Fibroblast of villous mesenchyme (primary cell): ENCODE measurements around the gene SLCO4A1. TPM values are rescaled to one million over a fixed set of nuclear protein-coding genes. Genes with fewer than 3 reads are reported as not detected.

ENCODE experiments used
- DNase-seq: peaks from one replicate; pipeline ENCODE4 v3.0.0-alpha.2; 2010; ENCODE audit warnings: low read depth
- H3K4me3 ChIP-seq: 2 replicates; pipeline ENCODE4 v1.5.1; 2011; ENCODE audit warnings: low read depth, mild to moderate bottlenecking, low read length
- total RNA-seq: library from RNA; depleted of rRNA; stranded (reverse); fragments of >200 nt; gene quantifications from 2 replicates; pipeline ENCODE4 v1.2.3, GENCODE V29; 2012
- TF ChIP-seq, protein P1 (sequence below): IDR thresholded peaks from 2 replicates; pipeline ENCODE4 v1.5.1; 2012; ENCODE audit warnings: low read depth, mild to moderate bottlenecking, low read length; ENCODE audit not compliant: insufficient read depth

The SLCO4A1 gene
- total RNA-seq, 1 donor: 3.0 TPM

DNA sequence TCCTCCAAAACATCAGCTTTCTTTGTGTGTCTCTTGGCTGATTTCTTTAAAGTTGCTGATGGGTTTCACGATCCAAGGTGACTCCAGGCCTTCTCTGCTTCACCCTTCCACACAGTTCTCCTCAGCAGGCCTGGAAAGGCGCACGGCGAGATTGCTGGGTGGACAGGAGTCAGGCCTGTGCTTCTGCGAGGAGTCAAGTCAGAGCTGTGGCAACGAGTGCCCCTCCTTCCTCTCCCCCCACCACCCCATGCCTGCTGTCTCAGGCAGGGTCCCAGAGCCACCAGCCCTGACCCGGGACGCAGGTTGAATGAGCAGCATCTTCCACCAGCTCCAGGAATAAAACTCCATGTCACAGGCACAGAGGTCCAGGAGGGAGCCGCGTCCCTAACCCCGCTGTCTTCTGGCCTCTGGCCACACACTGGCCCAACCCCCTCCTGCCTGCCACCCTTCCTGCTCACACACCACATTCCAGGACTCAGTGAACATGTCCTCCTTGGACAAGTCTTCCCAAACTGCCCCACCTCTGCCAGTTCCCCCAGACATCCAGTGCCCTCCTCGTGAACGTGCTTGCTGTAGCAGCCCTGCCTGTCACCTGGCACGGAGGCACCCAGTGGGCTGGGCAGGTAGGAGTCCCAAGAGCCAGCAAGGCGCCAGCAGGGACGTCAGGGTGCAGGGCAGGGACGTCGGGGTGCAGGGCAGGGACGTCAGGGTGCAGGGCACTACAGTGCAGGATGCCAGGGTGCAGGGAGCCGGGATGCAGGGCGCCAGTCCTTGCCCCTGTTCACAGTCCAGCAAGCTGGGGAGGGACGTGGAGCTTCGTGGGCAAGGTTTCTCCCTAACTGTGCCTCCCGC lies 59.1 kb downstream of the SLCO4A1 start:
- TF ChIP-seq, protein P1, sequence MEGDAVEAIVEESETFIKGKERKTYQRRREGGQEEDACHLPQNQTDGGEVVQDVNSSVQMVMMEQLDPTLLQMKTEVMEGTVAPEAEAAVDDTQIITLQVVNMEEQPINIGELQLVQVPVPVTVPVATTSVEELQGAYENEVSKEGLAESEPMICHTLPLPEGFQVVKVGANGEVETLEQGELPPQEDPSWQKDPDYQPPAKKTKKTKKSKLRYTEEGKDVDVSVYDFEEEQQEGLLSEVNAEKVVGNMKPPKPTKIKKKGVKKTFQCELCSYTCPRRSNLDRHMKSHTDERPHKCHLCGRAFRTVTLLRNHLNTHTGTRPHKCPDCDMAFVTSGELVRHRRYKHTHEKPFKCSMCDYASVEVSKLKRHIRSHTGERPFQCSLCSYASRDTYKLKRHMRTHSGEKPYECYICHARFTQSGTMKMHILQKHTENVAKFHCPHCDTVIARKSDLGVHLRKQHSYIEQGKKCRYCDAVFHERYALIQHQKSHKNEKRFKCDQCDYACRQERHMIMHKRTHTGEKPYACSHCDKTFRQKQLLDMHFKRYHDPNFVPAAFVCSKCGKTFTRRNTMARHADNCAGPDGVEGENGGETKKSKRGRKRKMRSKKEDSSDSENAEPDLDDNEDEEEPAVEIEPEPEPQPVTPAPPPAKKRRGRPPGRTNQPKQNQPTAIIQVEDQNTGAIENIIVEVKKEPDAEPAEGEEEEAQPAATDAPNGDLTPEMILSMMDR: no peak
- DNase-seq: no peak
- no peak overlapping the region for H3K4me3 ChIP-seq

DNA sequence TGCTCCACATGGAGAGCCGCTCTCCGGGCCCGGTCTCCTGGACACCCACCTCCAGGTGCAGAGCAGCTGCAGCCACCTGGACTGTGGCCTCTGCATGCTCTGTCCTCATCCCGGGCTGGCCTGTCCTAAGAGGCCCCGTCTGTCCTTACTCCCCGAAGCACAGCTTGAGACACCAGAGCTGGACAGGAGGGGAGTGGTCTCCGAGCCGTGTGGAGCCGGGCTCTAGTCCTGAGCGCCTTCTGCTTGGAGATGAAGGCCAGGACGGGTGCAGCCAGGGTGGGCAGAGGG lies 59.7 kb downstream of the SLCO4A1 start:
- TF ChIP-seq, protein P1: no peak
- DNase-seq: no peak
- H3K4me3 ChIP-seq: no peak overlapping the region

DNA sequence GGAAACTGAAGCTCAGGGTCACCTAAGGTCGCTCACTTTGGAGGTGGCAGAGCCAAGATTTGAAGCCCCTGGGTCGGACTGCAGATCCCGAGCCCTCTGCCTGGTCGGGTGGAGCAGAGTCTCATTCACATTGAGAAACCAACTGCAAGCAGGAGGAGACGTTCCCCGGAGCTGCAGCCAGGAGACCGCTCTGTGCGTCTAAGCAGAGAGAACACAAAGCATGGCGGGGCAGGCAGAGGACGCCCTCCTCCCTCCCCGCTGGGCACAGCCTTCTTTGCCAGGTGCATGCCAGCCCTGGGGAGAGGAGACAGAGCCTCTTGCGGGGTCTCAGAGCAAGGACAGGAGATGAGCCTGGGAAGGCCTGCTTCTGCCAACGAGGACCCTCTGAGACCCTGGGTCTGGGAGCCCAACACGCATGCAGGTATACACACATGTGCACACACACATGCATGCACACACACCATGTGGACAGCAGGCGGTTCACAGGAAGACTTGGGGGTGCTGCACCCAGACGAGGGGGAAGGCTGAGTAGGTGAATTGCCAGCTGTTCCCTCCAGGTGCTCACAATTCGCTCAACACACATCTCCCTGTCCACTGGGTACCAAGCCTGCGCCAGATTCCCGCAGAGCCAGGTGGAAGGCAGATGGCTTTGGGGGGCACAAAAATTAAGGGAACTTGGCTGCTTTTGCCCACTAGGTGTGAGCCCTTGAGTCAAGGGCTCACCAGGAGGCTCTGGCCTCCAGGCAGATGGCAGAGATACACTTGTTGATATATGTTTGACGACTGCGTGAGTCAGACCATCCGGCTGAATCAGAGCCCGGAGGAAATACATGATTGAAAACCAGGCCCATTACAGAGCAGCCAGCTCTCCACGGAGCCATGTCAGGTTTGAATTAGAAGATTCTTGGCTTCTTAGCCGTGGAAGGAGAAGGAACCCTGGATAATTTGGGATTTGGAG lies 60.9 kb downstream of the SLCO4A1 start:
- H3K4me3 ChIP-seq: no peak overlapping the region
- TF ChIP-seq, protein P1: peak; percentile 38
- DNase-seq: peak; percentile 85

DNA sequence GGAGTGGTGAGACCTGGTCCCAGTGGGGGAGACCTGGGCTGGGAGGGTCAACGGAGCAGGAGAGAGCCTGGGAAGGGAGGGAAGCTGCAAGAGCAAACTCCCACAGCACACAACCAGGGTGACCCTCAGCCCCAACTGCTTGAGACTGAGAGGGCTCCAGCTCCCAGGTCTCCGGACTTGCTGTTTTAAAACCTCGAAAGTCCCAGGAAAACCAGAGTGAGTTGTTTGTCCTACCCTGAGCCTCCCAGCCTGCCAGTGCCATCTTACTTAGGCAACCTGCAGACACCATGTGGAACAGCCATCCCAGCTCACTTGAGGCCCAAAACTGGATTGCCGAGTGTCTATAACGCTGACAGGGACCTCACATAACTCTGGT lies 61.5 kb downstream of the SLCO4A1 start:
- TF ChIP-seq, protein P1: no peak
- DNase-seq: no peak
- no peak overlapping the region for H3K4me3 ChIP-seq

DNA sequence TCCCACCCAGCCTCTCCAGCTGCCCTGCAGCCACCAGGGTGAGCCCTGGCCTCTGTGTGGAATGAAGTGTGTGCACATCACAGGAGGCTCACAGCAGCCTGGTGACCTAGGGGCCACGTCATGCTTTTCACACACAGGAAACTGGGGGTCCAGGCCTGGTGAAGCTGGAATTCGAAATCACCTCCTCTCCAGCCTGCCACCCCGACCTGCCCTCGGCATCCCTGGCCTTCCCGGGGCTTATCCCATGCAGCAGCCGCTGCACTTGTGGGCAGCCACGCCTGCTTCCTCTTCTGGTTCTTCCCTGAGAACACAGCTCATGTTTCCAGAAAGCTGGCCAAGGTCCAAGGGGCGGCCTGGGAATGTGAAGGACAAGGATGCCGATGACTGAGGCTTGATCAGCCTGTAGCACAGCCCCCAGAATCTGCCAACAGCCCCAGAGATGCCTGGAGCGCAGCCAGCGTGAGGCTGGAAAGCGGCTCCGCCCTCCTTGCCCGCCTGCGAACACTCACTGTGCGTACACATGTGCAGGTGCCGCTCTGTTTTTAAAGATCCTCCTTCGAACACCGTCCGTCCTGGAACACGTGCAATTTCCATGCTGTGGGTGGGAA lies 62.1 kb downstream of the SLCO4A1 start:
- no peak overlapping the region for H3K4me3 ChIP-seq
- peak; percentile 88 for DNase-seq
- TF ChIP-seq, protein P1: no peak

DNA sequence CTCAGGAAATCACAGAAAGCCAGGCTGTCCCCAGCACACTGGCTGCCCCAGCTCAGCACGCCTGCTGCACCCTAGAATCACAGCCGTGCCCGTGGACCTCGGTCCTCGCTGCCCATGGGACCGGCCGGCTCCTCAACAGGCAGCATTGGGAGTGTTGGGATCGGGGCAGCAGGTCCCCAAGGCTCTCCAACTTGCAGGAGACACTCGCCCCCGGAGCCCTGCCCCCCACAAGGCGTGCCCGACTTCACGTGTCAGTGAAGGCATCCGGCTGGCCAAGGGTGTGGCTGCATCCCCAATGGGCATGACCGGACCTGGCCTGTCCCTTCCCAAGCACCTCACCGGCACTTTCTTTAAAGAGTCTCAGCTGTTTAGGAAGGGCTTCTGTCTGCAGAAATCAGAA lies 63.3 kb downstream of the SLCO4A1 start:
- TF ChIP-seq, protein P1: no peak
- no peak overlapping the region for H3K4me3 ChIP-seq
- DNase-seq: no peak
